Measurements from ENCODE around the gene ANKRD13C.

ANKRD13C gene

DNA sequence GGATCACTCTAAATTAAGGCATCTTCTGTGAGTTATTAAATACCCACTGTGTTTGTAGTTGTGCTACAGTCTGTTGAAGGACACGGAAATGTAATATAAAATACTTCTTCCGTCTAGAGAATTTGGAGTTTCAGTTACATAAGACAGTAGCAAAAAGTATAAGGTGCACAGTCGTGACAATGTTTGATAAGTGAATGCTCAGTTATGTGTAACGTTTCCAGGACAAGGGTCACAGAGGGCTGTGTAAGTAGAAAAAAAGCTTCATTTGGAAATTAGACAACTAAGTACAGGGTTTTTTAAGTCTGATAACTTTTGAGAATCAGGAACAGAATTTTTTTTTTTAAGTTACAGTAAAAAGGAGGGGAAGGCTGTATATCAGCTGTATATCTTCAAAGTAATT lies 105.8 kb downstream of the ANKRD13C start (continued):
- TF ChIP-seq ZNF132 (tag by site-specific recombination; IDR thresholded peaks at IDR 0.05; ENCODE audit: borderline replicate concordance) (no peak), ZNF311 (tag by site-specific recombination; IDR thresholded peaks at IDR 0.05; ENCODE audit: borderline replicate concordance) (no peak), ZNF292 (tag by site-specific recombination; IDR thresholded peaks at IDR 0.05; ENCODE audit: borderline replicate concordance, low read depth) (no peak), ZNF140 (tag by site-specific recombination; IDR thresholded peaks at IDR 0.05) (no peak), ZNF571 (tag by site-specific recombination; IDR thresholded peaks at IDR 0.05) (no peak)
- TF ChIP-seq, protein P1, sequence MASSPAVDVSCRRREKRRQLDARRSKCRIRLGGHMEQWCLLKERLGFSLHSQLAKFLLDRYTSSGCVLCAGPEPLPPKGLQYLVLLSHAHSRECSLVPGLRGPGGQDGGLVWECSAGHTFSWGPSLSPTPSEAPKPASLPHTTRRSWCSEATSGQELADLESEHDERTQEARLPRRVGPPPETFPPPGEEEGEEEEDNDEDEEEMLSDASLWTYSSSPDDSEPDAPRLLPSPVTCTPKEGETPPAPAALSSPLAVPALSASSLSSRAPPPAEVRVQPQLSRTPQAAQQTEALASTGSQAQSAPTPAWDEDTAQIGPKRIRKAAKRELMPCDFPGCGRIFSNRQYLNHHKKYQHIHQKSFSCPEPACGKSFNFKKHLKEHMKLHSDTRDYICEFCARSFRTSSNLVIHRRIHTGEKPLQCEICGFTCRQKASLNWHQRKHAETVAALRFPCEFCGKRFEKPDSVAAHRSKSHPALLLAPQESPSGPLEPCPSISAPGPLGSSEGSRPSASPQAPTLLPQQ (tag by site-specific recombination; IDR thresholded peaks at IDR 0.05): no peak

DNA sequence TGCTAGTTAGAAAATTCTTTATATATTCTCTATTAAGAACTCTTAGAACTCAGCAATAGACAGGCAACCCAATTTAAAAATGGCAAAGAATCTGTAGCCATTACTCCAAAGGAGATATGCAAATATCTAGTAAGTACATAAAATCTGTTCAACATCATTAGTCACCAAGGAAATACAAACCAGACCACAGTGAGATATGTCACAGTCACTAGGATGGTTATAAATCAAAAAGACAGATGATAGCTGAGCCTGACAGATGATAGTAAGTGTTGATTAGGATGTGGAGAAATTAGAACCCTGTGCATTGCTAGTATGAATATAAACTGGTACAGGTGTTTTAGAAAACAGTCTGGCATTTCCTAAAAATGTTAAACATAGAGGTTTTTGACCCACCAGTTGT lies 106.8 kb downstream of the ANKRD13C start:
- Histone ChIP-seq H3K9me3 (ENCODE audit: control insufficient read depth, insufficient read depth, low read depth, low read length) (no peaks in the 10 kb centered on the region), H3K4me3 (ENCODE audit: low read depth, low read length) (no peak overlapping the region), H3K27ac (ENCODE audit: extremely low read depth, low read depth, low read length) (no peak overlapping the region), H3K36me3 (ENCODE audit: control insufficient read depth in 2 of 2, insufficient read depth in 1 of 2, low read length in 2 of 2) (peaks cover 94 to 100% of the 10 kb centered on the region in 2 experiments), H3K4me1 (ENCODE audit: control insufficient read depth, insufficient read depth, low read length) (no peaks in the 10 kb centered on the region)
- POLR2A ChIA-PET: no interaction called here
- TF ChIP-seq, protein P2, sequence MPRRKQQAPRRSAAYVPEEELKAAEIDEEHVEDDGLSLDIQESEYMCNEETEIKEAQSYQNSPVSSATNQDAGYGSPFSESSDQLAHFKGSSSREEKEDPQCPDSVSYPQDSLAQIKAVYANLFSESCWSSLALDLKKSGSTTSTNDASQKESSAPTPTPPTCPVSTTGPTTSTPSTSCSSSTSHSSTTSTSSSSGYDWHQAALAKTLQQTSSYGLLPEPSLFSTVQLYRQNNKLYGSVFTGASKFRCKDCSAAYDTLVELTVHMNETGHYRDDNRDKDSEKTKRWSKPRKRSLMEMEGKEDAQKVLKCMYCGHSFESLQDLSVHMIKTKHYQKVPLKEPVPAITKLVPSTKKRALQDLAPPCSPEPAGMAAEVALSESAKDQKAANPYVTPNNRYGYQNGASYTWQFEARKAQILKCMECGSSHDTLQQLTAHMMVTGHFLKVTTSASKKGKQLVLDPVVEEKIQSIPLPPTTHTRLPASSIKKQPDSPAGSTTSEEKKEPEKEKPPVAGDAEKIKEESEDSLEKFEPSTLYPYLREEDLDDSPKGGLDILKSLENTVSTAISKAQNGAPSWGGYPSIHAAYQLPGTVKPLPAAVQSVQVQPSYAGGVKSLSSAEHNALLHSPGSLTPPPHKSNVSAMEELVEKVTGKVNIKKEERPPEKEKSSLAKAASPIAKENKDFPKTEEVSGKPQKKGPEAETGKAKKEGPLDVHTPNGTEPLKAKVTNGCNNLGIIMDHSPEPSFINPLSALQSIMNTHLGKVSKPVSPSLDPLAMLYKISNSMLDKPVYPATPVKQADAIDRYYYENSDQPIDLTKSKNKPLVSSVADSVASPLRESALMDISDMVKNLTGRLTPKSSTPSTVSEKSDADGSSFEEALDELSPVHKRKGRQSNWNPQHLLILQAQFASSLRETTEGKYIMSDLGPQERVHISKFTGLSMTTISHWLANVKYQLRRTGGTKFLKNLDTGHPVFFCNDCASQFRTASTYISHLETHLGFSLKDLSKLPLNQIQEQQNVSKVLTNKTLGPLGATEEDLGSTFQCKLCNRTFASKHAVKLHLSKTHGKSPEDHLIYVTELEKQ (tag by site-specific recombination; IDR thresholded peaks at IDR 0.05; ENCODE audit: borderline replicate concordance): peak; percentile 66; the same call in 1 of the 2 replicates
- TF ChIP-seq, protein P3, sequence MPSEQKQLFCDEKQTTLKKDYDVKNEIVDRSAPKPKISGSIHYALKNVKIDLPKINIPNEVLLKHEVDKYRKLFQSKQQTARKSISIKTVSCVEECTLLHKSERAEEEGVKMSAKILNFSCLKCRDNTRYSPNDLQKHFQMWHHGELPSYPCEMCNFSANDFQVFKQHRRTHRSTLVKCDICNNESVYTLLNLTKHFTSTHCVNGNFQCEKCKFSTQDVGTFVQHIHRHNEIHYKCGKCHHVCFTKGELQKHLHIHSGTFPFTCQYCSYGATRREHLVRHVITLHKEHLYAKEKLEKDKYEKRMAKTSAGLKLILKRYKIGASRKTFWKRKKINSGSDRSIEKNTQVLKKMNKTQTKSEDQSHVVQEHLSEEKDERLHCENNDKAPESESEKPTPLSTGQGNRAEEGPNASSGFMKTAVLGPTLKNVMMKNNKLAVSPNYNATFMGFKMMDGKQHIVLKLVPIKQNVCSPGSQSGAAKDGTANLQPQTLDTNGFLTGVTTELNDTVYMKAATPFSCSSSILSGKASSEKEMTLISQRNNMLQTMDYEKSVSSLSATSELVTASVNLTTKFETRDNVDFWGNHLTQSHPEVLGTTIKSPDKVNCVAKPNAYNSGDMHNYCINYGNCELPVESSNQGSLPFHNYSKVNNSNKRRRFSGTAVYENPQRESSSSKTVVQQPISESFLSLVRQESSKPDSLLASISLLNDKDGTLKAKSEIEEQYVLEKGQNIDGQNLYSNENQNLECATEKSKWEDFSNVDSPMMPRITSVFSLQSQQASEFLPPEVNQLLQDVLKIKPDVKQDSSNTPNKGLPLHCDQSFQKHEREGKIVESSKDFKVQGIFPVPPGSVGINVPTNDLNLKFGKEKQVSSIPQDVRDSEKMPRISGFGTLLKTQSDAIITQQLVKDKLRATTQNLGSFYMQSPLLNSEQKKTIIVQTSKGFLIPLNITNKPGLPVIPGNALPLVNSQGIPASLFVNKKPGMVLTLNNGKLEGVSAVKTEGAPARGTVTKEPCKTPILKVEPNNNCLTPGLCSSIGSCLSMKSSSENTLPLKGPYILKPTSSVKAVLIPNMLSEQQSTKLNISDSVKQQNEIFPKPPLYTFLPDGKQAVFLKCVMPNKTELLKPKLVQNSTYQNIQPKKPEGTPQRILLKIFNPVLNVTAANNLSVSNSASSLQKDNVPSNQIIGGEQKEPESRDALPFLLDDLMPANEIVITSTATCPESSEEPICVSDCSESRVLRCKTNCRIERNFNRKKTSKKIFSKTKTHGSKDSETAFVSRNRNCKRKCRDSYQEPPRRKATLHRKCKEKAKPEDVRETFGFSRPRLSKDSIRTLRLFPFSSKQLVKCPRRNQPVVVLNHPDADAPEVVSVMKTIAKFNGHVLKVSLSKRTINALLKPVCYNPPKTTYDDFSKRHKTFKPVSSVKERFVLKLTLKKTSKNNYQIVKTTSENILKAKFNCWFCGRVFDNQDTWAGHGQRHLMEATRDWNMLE (tag by site-specific recombination; conservative IDR thresholded peaks at IDR 0.05; ENCODE audit: low read depth): no peak
- TF ChIP-seq, protein P4, sequence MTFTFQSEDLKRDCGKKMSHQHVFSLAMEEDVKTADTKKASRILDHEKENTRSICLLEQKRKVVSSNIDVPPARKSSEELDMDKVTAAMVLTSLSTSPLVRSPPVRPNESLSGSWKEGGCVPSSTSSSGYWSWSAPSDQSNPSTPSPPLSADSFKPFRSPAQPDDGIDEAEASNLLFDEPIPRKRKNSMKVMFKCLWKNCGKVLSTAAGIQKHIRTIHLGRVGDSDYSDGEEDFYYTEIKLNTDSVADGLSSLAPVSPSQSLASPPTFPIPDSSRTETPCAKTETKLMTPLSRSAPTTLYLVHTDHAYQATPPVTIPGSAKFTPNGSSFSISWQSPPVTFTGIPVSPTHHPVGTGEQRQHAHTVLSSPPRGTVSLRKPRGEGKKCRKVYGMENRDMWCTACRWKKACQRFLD (tag by site-specific recombination; IDR thresholded peaks at IDR 0.05): no peak
- TF ChIP-seq ZNF548 (tag by site-specific recombination; IDR thresholded peaks at IDR 0.05): no peak
- no peak for TF ChIP-seq ZNF433 (tag by site-specific recombination; IDR thresholded peaks at IDR 0.05; ENCODE audit: low read depth)
- no peak for TF ChIP-seq ZNF133 (tag by site-specific recombination; IDR thresholded peaks at IDR 0.05)
- TF ChIP-seq ZFP37 (tag by site-specific recombination; IDR thresholded peaks at IDR 0.05): no peak
- CTCF ChIA-PET: no interaction called here
